Pancreas (tissue), 10 donors: ENCODE measurements around the gene DOP1B. TPM values are rescaled to one million over a fixed set of nuclear protein-coding genes. Genes with fewer than 3 reads are reported as not detected.

Source experiments
- ATAC-seq, 4 donors: fragments of 200-7000 bp; cut with Tn5 transposase; one replicate each; pipeline versions ENCODE4 v1.8.0 to v1.9.1; 2020; ENCODE audit warnings: mild to moderate bottlenecking in 4 of 4, moderate library complexity in 4 of 4
- DNase-seq, 6 donors: peaks; one replicate each; pipeline ENCODE4 v3.0.0-alpha.2; 2020
- FAIRE-seq: peaks from 2 replicates; lab custom pipeline; 2012; peaks lifted over from hg19 to GRCh38; lab: Jason Lieb, UNC
- H3K27ac ChIP-seq, 4 donors: fragments of 200-600 bp; sonication (generic); 1 replicate in 3 of 4; 2 replicates in 1 of 4; pipeline versions ENCODE4 v1.5.0 to v1.8.0; 2020
- H3K27me3 ChIP-seq, 4 donors: fragments of 200-600 bp; one replicate each; pipeline ENCODE4 v1.8.0; 2021
- H3K36me3 ChIP-seq, 3 donors: fragments of 200-600 bp; sonication (generic) in 1 of 3; one replicate each; pipeline versions ENCODE4 v1.5.0 to v1.8.0; 2020 to 2021
- H3K4me1 ChIP-seq, 3 donors: fragments of 200-600 bp; one replicate each; pipeline ENCODE4 v1.8.0; 2021
- H3K4me3 ChIP-seq, 4 donors: fragments of 200-600 bp; sonication (generic) in 2 of 4; one replicate each; pipeline versions ENCODE4 v1.5.0 to v1.8.0; 2020 to 2021
- H3K9me3 ChIP-seq, 4 donors: fragments of 200-600 bp; one replicate each; pipeline ENCODE4 v1.8.0; 2021
- CTCF ChIP-seq, 4 donors: fragments of 200-600 bp; sonication (generic) in 3 of 4; IDR thresholded peaks; one replicate each; pipeline versions ENCODE4 v1.5.0 to v1.8.0; 2021; ENCODE audit warnings: antibody characterized with exemption in 4 of 4
- WGBS, 2 donors: extraction: QIAGEN DNeasy Blood & Tissue Kit; methylation state at CpG; one replicate each; pipeline ENCODE4 v1.1.7; 2013; 5-methylcytosine and 5-hydroxymethylcytosine counted together
- intact Hi-C, 3 donors: fragments of 100-400 bp; cut with DNase I; formaldehyde crosslinking; loops; one replicate each; pipeline versions ENCODE4 v1.11.1 to v1.14.2; 2022
- polyA plus RNA-seq, 2 donors: library from polyadenylated mRNA; stranded (reverse); fragments of 200-250 nt; gene quantifications; one replicate each; pipeline ENCODE4 v1.2.3, GENCODE V29; 2013
- total RNA-seq, 6 donors: library from RNA; stranded (reverse); fragmentation: NEBNext Ultra II Directional in 4 of 6; extraction: Animal tissue kit (Norgen Biotek cat#: 25700) in 4 of 6; gene quantifications; one replicate each; pipeline versions ENCODE4 v1.2.1 to v1.2.4, GENCODE V29; 2021 to 2023
- donor health status: healthy with polysubstance abuse.
- donor health status: DM: no; HTN: no; CAD: no; lungs with moderate emphysema.
- donor health status: DM: no; HTN: no; CAD: no.
- donor health status: control.
- donor health status: control.
- donor health status: Bipolar disorder and iron deficiency.
- donor health status: DM: yes; HTN: yes; CAD: no.
- donor health status: DM: no; HTN: no; CAD: no.
- donor health status: DM: no; HTN: no; CAD: no.
- donor health status: DM: yes; HTN: yes; CAD: no.

Gene DOP1B
- total and polyA plus RNA-seq, 8 donors, result 3.1 to 15.4 (median 6.4) TPM

GRCh38 chr21:36184545-36184944 is 27.9 kb downstream of the DOP1B start:
- no peak for TF ChIP-seq CTCF (IDR thresholded peaks at IDR 0.05)
- no peak overlapping the region for H3K27ac ChIP-seq
- no peak for DNase-seq
- WGBS, 2 donors, result 89 to 92% methylated on average over 16 of the region's 16 CpGs
- intact Hi-C loops, result no loop called here
- no peak overlapping the region for H3K4me3 ChIP-seq
- no peaks in the 10 kb centered on the region for H3K27me3 ChIP-seq
- H3K9me3 ChIP-seq, result no peaks in the 10 kb centered on the region
- ATAC-seq, result no peak
- peaks cover 0 to 14% (median 13%) of the 10 kb centered on the region in 3 donors for H3K4me1 ChIP-seq
- FAIRE-seq, result no peak
- no peaks in the 10 kb centered on the region for H3K36me3 ChIP-seq

DNA sequence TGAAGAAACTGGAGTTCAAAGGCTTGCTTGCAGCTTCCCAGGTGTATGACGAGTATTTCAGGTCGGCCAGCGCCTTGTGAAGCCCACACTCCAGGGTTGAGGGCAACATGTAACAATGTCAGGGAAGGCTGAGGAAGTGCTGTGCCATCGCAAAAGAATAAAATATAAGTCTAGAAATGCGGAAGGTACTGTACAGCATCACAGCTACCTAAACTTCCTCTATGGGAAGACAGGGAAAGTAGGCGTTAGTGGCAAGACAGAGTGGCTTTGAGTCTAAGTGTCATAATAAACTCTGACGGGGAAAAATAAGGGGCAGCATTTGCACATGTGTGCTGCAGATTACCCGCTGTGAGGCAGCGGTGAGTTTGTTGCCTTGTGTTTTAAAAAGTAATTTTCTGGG is 28.9 kb downstream of the DOP1B start:
- no peak for TF ChIP-seq CTCF (IDR thresholded peaks at IDR 0.05)
- FAIRE-seq (no peak), ATAC-seq (no peak), DNase-seq (no peak)
- Histone ChIP-seq H3K4me3 (no peak overlapping the region), H3K36me3 (no peaks in the 10 kb centered on the region), H3K4me1 (peaks cover 0 to 14% (median 13%) of the 10 kb centered on the region in 3 donors), H3K27ac (no peak overlapping the region), H3K9me3 (no peaks in the 10 kb centered on the region), H3K27me3 (no peaks in the 10 kb centered on the region)
- WGBS, 2 donors, result 89 to 93% methylated on average over 9 of the region's 9 CpGs
- intact Hi-C loops, result no loop called here

DNA sequence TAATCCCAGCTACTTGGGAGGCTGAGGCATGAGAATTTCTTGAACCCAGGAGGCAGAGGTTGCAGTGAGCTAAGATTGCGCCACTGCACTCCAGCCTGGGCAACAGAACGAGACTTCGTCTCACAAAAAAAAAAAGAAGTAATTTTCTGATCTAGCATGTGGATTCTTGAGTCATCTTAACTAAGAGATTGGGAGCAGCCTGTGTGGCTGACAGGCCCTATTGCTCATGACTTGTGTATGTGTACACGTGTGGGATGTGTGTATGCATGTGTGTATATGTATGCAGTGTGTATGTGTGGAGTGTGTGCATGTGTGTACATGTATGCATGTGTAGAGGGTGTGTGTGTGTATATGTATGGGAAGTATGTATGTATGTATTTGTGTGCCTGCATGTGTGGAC is 29.5 kb downstream of the DOP1B start:
- Histone ChIP-seq H3K27me3 (no peaks in the 10 kb centered on the region), H3K4me1 (peaks cover 0 to 14% (median 13%) of the 10 kb centered on the region in 3 donors), H3K4me3 (no peak overlapping the region), H3K27ac (no peak overlapping the region), H3K36me3 (no peaks in the 10 kb centered on the region), H3K9me3 (no peaks in the 10 kb centered on the region)
- FAIRE-seq (no peak), DNase-seq (no peak), ATAC-seq (no peak)
- WGBS, 2 donors, result 94 to 95% methylated on average over 4 of the region's 4 CpGs
- intact Hi-C loops, result no loop called here
- no peak for TF ChIP-seq CTCF (IDR thresholded peaks at IDR 0.05)

GRCh38 chr21:36186506-36187399 is 30.1 kb downstream of the DOP1B start:
- no peak for DNase-seq

More at GRCh38 chr21:36186506-36187399, 30.1 kb downstream of the DOP1B start:
- ATAC-seq (no peak), FAIRE-seq (no peak)
- Histone ChIP-seq H3K27ac (no peak overlapping the region), H3K36me3 (no peaks in the 10 kb centered on the region), H3K27me3 (no peaks in the 10 kb centered on the region), H3K4me1 (peaks cover 0 to 14% (median 13%) of the 10 kb centered on the region in 3 donors), H3K4me3 (no peak overlapping the region), H3K9me3 (no peaks in the 10 kb centered on the region)
- TF ChIP-seq CTCF (IDR thresholded peaks at IDR 0.05), result no peak
- intact Hi-C loops, result no loop called here
- 87 to 89% methylated on average over 16 to 18 of the region's 18 CpGs for WGBS, 2 donors
